ENCODE data around the gene AGBL1.

The AGBL1 gene

DNA sequence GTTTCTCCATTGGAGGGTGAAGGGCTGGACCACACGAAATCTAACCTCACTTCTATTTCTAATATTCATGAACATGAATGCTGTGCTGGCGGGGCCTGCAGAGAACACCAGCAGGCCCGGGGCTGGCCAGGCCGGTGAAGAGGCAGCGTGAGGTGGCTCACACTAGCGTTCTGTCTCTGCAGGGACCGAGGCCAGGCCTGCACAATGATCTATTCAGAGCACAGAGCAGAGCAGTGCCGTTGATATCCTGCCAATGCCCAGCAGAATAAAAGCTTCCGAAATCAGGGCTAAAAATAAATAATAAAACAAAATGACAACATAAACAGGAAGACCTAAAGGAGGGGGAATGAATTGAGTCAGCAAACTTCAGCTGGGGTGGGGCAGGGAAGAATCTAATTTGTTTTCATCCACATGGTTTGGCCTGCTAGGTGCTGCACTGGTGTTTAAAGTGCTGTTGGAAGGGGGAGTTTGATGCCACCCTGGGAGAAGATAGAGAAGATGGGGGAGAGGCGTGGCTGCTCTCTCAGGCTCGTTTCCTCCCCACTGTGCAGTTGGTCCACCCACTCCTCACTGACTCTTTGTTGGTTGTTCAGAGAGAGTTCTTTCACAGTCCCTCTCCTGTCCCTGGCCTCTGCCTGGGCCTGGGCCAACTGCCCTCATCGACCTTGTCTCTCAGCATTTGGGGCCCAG is 837.1 kb downstream of the AGBL1 start:
- no peak overlapping the region for H3K4me3 ChIP-seq (ENCODE audit: low read depth, low read length)
- TF ChIP-seq, protein P1, sequence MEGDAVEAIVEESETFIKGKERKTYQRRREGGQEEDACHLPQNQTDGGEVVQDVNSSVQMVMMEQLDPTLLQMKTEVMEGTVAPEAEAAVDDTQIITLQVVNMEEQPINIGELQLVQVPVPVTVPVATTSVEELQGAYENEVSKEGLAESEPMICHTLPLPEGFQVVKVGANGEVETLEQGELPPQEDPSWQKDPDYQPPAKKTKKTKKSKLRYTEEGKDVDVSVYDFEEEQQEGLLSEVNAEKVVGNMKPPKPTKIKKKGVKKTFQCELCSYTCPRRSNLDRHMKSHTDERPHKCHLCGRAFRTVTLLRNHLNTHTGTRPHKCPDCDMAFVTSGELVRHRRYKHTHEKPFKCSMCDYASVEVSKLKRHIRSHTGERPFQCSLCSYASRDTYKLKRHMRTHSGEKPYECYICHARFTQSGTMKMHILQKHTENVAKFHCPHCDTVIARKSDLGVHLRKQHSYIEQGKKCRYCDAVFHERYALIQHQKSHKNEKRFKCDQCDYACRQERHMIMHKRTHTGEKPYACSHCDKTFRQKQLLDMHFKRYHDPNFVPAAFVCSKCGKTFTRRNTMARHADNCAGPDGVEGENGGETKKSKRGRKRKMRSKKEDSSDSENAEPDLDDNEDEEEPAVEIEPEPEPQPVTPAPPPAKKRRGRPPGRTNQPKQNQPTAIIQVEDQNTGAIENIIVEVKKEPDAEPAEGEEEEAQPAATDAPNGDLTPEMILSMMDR (conservative IDR thresholded peaks at IDR 0.05; ENCODE audit: low read depth, low read length) = no peak
- DNase-seq (ENCODE audit: low read depth) = no peak

DNA sequence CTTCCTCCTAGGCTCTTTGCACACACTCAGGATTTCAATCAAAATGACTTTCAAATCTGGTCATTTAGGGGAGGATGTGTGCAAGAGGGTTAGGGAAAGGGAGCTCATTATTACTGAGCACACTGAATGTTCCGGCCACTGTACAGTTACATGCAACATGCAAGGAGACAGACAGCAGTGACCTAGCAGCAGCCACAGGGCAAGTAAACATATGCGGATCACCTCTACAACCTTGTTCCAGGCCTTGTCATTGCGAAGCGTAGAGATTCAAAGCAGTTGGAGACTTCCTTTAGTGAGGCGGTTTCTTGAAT is 837.6 kb downstream of the AGBL1 start:
- TF ChIP-seq, protein P1 (conservative IDR thresholded peaks at IDR 0.05; ENCODE audit: low read depth, low read length) = no peak
- H3K4me3 ChIP-seq (ENCODE audit: low read depth, low read length) = no peak overlapping the region
- DNase-seq (ENCODE audit: low read depth) = no peak

DNA sequence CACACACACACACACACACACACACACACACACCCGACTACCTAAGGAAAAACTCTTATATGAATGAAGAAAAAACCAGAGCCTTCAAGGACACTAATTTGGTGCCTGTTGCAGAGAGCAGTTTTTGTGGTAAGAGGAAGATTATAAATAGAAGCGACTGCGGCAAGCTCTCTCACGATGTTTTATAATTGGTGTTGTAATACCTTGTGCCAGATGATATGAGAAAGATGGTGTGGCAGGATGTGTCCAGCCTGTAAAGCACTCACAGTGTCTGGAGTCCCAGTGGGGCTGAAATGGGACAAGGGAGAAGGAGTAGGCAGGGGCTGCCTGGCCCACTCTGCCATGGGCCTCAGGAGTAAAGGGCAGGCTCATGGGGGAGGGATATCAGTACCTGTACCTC is 839.9 kb downstream of the AGBL1 start:
- H3K4me3 ChIP-seq (ENCODE audit: low read depth, low read length) = no peak overlapping the region
- TF ChIP-seq, protein P1 (conservative IDR thresholded peaks at IDR 0.05; ENCODE audit: low read depth, low read length) = no peak
- DNase-seq (ENCODE audit: low read depth) = no peak

DNA sequence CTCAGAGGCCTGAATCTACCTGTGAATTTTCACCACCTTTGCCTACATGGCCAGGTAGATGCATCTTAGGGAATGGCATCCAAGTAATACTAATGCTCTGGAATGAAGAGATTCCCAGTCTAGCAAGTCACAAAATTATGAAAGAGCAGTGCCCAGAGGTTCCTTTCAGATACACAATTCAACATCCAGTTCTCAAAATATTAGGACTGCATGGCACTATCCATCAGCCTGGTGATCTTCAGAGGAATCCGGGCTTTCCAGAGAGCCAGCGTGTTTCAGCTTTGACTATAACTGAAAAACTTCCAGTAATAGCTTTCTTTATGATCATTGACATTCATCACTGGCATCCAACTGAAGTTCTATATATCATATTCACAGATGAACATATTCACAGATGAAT is 849.8 kb downstream of the AGBL1 start:
- TF ChIP-seq, protein P1 (conservative IDR thresholded peaks at IDR 0.05; ENCODE audit: low read depth, low read length) = no peak
- no peak for DNase-seq (ENCODE audit: low read depth)
- H3K4me3 ChIP-seq (ENCODE audit: low read depth, low read length) = no peak overlapping the region

DNA sequence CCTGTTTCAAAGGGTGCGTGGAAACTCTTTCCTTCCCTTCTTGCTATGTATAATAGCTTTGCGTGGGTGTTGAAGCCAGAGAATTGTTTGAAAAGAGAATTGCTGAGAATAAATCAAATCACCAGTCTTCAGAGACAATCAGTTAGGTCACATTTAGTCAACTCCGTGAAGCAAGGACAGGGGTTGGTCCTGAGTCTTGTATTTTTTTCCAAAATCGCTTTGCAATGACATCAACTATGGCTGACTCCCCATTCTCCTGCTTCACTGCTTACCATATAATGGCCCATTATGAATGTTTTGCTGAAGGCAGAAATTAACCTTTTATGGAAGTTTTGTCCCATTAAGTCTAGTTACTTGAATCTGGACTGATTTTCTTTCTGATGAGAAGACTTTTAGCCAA is 852.8 kb downstream of the AGBL1 start:
- no peak overlapping the region for H3K4me3 ChIP-seq (ENCODE audit: low read depth, low read length)
- TF ChIP-seq, protein P1 (conservative IDR thresholded peaks at IDR 0.05; ENCODE audit: low read depth, low read length) = no peak
- no peak for DNase-seq (ENCODE audit: low read depth)

DNA sequence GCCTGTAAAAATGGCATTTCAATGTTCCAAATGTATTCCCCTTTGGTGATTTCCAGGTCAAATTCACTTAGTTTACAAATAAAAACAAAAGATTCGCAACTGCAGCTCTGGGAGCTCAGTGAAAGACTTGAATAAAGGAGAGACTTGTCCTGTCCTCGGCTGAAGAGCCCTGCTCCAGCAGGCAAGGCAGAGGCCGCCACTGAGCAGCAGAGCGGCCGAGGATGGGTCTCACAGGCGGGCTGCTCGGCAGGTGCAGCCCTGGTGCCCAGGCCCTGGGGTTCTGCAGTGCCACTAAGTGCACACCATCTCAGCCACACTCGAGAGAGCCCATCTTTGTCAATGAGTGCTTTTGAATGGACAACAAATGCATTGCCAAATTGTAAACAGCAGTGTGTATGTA is 856.2 kb downstream of the AGBL1 start:
- H3K4me3 ChIP-seq (ENCODE audit: low read depth, low read length) = no peak overlapping the region
- TF ChIP-seq, protein P1 (conservative IDR thresholded peaks at IDR 0.05; ENCODE audit: low read depth, low read length) = no peak
- DNase-seq (ENCODE audit: low read depth) = no peak

DNA sequence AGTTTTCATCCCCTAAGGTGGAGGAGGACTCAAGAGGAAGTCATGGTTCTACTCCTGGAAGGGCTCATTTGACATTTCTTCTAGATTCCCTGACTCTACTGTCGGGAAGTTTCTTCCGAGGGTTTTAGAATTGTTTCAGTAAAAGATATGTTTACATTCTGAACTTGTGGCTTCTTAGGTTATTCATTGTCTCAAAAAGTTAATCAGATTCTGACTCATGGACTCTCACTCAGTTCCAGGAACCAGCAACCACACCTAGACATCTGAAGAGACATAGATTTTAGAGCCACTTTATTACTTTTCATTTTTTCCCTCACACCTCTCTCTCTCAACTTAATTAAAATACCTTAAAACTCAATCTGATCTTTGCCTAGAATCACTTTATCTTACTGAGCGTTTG is 862.6 kb downstream of the AGBL1 start:
- DNase-seq (ENCODE audit: low read depth) = no peak
- no peak overlapping the region for H3K4me3 ChIP-seq (ENCODE audit: low read depth, low read length)
- TF ChIP-seq, protein P1 (conservative IDR thresholded peaks at IDR 0.05; ENCODE audit: low read depth, low read length) = no peak

Data from choroid plexus epithelial cell (primary cell).